ENCODE measurements around the gene PATL2.
A peak's percentile ranks its signal among the peaks of the same experiment; 100 is the strongest.
"Not testable (repeated sequence)": the region's sequence is repeated elsewhere in the genome, so short reads cannot be mapped to it uniquely, and the experiment has no call there.

The PATL2 gene

GRCh38 chr15:44713006-44713966, 2.2 kb upstream of the PATL2 start:
- Mint-ChIP-seq H3K36me3 (ENCODE audit: low read depth) (peaks cover 81% of the 10 kb centered on the region), H3K4me1 (ENCODE audit: low read depth) (peaks cover 25% of the 10 kb centered on the region), H3K9me3 (no peaks in the 10 kb centered on the region), H3K27me3 (no peaks in the 10 kb centered on the region), H3K4me3 (peak overlapping the region; percentile 95), H3K27ac (peak overlapping the region; percentile 99)
- intact Hi-C loops (cut with micrococcal nuclease), result no loop called here

DNA sequence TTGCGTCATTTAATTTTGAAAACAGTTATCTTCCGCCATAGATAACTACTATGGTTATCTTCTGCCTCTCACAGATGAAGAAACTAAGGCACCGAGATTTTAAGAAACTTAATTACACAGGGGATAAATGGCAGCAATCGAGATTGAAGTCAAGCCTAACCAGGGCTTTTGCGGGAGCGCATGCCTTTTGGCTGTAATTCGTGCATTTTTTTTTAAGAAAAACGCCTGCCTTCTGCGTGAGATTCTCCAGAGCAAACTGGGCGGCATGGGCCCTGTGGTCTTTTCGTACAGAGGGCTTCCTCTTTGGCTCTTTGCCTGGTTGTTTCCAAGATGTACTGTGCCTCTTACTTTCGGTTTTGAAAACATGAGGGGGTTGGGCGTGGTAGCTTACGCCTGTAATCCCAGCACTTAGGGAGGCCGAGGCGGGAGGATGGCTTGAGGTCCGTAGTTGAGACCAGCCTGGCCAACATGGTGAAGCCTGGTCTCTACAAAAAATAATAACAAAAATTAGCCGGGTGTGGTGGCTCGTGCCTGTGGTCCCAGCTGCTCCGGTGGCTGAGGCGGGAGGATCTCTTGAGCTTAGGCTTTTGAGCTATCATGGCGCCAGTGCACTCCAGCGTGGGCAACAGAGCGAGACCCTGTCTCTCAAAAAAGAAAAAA, 1.4 kb upstream of the PATL2 start:
- Mint-ChIP-seq H3K27ac (peak overlapping the region; percentile 99), H3K27me3 (no peaks in the 10 kb centered on the region), H3K4me1 (ENCODE audit: low read depth) (peaks cover 32% of the 10 kb centered on the region), H3K9me3 (no peaks in the 10 kb centered on the region), H3K4me3 (peak overlapping the region; percentile 95), H3K36me3 (ENCODE audit: low read depth) (peaks cover 81% of the 10 kb centered on the region)
- intact Hi-C loops (cut with micrococcal nuclease), result no loop called here

DNA sequence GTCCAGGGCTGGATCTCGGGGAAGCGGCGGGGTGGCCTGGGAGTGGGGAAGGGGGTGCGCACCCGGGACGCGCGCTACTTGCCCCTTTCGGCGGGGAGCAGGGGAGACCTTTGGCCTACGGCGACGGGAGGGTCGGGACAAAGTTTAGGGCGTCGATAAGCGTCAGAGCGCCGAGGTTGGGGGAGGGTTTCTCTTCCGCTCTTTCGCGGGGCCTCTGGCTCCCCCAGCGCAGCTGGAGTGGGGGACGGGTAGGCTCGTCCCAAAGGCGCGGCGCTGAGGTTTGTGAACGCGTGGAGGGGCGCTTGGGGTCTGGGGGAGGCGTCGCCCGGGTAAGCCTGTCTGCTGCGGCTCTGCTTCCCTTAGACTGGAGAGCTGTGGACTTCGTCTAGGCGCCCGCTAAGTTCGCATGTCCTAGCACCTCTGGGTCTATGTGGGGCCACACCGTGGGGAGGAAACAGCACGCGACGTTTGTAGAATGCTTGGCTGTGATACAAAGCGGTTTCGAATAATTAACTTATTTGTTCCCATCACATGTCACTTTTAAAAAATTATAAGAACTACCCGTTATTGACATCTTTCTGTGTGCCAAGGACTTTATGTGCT, 721 bp upstream of the PATL2 start:
- Mint-ChIP-seq H3K4me1 (ENCODE audit: low read depth) (peaks cover 38% of the 10 kb centered on the region), H3K27me3 (no peaks in the 10 kb centered on the region), H3K4me3 (peak overlapping the region; percentile 95), H3K27ac (peak overlapping the region; percentile 99), H3K9me3 (no peaks in the 10 kb centered on the region), H3K36me3 (ENCODE audit: low read depth) (peaks cover 81% of the 10 kb centered on the region)
- intact Hi-C loops (cut with micrococcal nuclease), result loop anchor here (1.0 kb wide), 1 partner anchor 16 kb away; no protein-coding TSS in a partner anchor

GRCh38 chr15:44710236-44711095, 657 bp downstream of the PATL2 start:
- peaks cover 69% of the 10 kb centered on the region for H3K36me3 Mint-ChIP-seq (ENCODE audit: low read depth)

DNA sequence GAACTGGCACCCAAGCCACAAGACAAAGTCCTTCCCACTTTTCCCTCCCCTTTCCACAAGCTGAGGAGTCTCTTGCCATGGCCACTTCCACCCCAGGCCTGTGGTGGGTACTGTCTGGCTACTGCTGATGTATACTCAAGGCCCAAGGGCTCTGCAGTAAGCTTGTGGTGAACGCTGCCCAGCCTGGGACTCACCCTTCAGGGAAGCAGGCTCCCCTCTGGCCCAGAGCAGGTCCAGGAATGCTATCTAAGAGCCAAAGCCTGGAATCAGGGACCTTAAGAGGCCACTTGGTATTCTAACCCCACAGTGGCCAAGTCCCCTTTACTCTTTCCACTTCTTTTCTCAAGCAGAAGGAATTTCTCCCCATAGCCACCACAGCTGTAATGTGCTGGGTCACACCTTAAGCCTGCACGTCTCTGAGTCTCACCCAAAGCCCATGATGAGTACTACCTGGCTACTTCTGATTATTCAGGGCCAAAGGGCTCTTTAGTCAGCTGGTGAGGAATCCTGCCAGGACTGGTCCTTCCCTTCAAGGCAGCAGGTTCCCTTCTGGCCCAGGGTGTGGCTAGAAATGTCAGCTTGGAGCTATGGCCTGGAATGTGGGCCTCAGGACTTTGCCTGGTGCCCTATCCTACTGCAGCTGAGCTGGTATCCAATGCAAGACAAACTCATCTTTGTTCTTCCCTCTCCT, 4.0 kb downstream of the PATL2 start:
- Mint-ChIP-seq H3K4me1 (ENCODE audit: low read depth) (peaks cover 13% of the 10 kb centered on the region), H3K27me3 (peaks cover 5% of the 10 kb centered on the region), H3K9me3 (peaks cover 34% of the 10 kb centered on the region), H3K4me3 (no peak overlapping the region), H3K36me3 (ENCODE audit: low read depth) (peaks cover 56% of the 10 kb centered on the region), H3K27ac (peak overlapping the region; percentile 55)
- intact Hi-C loops (cut with micrococcal nuclease), result no loop called here

More at GRCh38 chr15:44710236-44711095, 657 bp downstream of the PATL2 start:
- intact Hi-C loops (cut with micrococcal nuclease), result loop anchor here (1.0 kb wide), 2 partner anchors 18 to 47 kb away; partner anchors contain the start of gene SPG11
- Mint-ChIP-seq H3K27me3 (no peaks in the 10 kb centered on the region), H3K27ac (peak overlapping the region; percentile 99), H3K9me3 (peaks cover under 1% of the 10 kb centered on the region), H3K4me1 (ENCODE audit: low read depth) (peaks cover 35% of the 10 kb centered on the region), H3K4me3 (peak overlapping the region; percentile 95)

GRCh38 chr15:44706401-44706800, 4.7 kb downstream of the PATL2 start:
- H3K27me3 Mint-ChIP-seq, result peaks cover 5% of the 10 kb centered on the region
- peaks cover 49% of the 10 kb centered on the region for H3K36me3 Mint-ChIP-seq (ENCODE audit: low read depth)
- peaks cover 13% of the 10 kb centered on the region for H3K4me1 Mint-ChIP-seq (ENCODE audit: low read depth)

DNA sequence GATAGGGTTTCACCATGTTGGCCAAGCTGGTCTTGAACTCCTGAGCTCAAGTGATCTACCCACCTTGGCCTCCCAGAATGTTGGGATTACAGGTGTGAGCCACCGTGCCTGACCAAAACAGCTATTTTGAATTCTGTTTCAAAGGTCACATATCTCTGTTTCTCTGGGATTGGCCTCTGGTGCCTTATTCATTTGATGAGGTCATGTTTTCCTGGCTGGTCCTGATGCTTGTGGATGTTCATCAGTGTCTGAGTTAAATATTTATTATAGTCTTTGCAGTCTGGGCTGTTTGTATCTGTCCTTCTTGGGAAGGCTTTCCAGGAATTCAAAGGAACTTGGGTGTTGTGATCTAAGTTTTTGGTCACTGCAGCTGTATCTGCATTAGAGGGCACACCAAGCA, 5.1 kb downstream of the PATL2 start:
- Mint-ChIP-seq H3K36me3 (ENCODE audit: low read depth) (peaks cover 44% of the 10 kb centered on the region), H3K4me1 (ENCODE audit: low read depth) (peaks cover 13% of the 10 kb centered on the region), H3K4me3 (no peak overlapping the region), H3K27me3 (peaks cover 5% of the 10 kb centered on the region), H3K27ac (no peak overlapping the region), H3K9me3 (peaks cover 45% of the 10 kb centered on the region)
- intact Hi-C loops (cut with micrococcal nuclease), result no loop called here

More at GRCh38 chr15:44706401-44706800, 4.7 kb downstream of the PATL2 start:
- no peak overlapping the region for H3K4me3 Mint-ChIP-seq
- intact Hi-C loops (cut with micrococcal nuclease), result no loop called here
- H3K9me3 Mint-ChIP-seq, result peaks cover 41% of the 10 kb centered on the region
- H3K27ac Mint-ChIP-seq, result no peak overlapping the region

- Mint-ChIP-seq H3K36me3 (ENCODE audit: low read depth) (peaks cover 21% of the 10 kb centered on the region), H3K9me3 (peaks cover 66% of the 10 kb centered on the region), H3K4me1 (ENCODE audit: low read depth) (peaks cover 29% of the 10 kb centered on the region)
- H3K27me3 Mint-ChIP-seq; H3K4me3 Mint-ChIP-seq; intact Hi-C loops (cut with micrococcal nuclease); H3K27ac Mint-ChIP-seq: not testable (repeated sequence)
Measured at GRCh38 chr15:44700676-44701075, 10.4 kb downstream of the PATL2 start.

DNA sequence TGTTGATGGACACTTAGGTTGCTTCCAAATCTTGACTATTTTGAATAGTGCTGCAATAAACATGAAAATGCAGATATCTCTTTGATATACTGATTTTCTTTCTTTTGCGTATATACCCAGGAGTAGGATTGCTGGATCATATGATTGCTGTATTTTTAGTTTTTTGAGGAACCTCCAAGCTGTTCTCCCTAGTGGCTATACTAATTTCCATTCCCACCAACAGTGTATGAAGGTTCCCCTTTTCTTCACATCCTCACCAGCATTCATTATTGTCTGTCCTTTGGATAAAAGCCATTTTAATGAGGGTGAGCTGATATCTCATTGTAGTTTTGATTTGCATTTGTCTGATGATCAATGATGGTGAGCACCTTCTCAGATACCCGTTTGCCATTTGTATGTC, 12.5 kb downstream of the PATL2 start:
- H3K36me3 Mint-ChIP-seq (ENCODE audit: low read depth), result peaks cover 3% of the 10 kb centered on the region
- intact Hi-C loops (cut with micrococcal nuclease), result no loop called here
- peaks cover 48% of the 10 kb centered on the region for H3K9me3 Mint-ChIP-seq
- peaks cover 33% of the 10 kb centered on the region for H3K4me1 Mint-ChIP-seq (ENCODE audit: low read depth)
- H3K27me3 Mint-ChIP-seq, result peaks cover 2% of the 10 kb centered on the region
- no peak overlapping the region for H3K27ac Mint-ChIP-seq
- H3K4me3 Mint-ChIP-seq, result no peak overlapping the region

- intact Hi-C loops (cut with micrococcal nuclease), result no loop called here
- Mint-ChIP-seq H3K36me3 (ENCODE audit: low read depth) (no peaks in the 10 kb centered on the region), H3K4me1 (ENCODE audit: low read depth) (peaks cover 33% of the 10 kb centered on the region), H3K9me3 (peaks cover 31% of the 10 kb centered on the region), H3K4me3 (no peak overlapping the region), H3K27me3 (no peaks in the 10 kb centered on the region), H3K27ac (peak overlapping the region; percentile 4)
Measured at GRCh38 chr15:44697014-44697413, 14.1 kb downstream of the PATL2 start.

GRCh38 chr15:44695294-44695693, 15.8 kb downstream of the PATL2 start:
- no peaks in the 10 kb centered on the region for H3K36me3 Mint-ChIP-seq (ENCODE audit: low read depth)
- no peak overlapping the region for H3K4me3 Mint-ChIP-seq
- intact Hi-C loops (cut with micrococcal nuclease), result no loop called here
- H3K9me3 Mint-ChIP-seq, result peaks cover 17% of the 10 kb centered on the region
- no peaks in the 10 kb centered on the region for H3K27me3 Mint-ChIP-seq
- H3K27ac Mint-ChIP-seq, result peak overlapping the region; percentile 1
- peaks cover 33% of the 10 kb centered on the region for H3K4me1 Mint-ChIP-seq (ENCODE audit: low read depth)

- H3K36me3 Mint-ChIP-seq (ENCODE audit: low read depth), result no peaks in the 10 kb centered on the region
- H3K27ac Mint-ChIP-seq, result no peak overlapping the region
- peaks cover 31% of the 10 kb centered on the region for H3K4me1 Mint-ChIP-seq (ENCODE audit: low read depth)
- no peak overlapping the region for H3K4me3 Mint-ChIP-seq
- H3K27me3 Mint-ChIP-seq, result no peaks in the 10 kb centered on the region
- peaks cover 17% of the 10 kb centered on the region for H3K9me3 Mint-ChIP-seq
- intact Hi-C loops (cut with micrococcal nuclease), result no loop called here
Measured at GRCh38 chr15:44694416-44694815, 16.7 kb downstream of the PATL2 start.

GRCh38 chr15:44692659-44693058, 18.5 kb downstream of the PATL2 start:
- no peaks in the 10 kb centered on the region for H3K27me3 Mint-ChIP-seq
- H3K4me1 Mint-ChIP-seq (ENCODE audit: low read depth), result peaks cover 16% of the 10 kb centered on the region
- intact Hi-C loops (cut with micrococcal nuclease), result no loop called here
- H3K4me3 Mint-ChIP-seq, result no peak overlapping the region
- no peak overlapping the region for H3K27ac Mint-ChIP-seq
- peaks cover 9% of the 10 kb centered on the region for H3K9me3 Mint-ChIP-seq
- no peaks in the 10 kb centered on the region for H3K36me3 Mint-ChIP-seq (ENCODE audit: low read depth)

All from dendritic cell treated with granulocyte-macrophage colony-stimulating factor and Interleukin-4, amounts not matched to agents 40 ng/mL and 50 ng/mL, for 4 days (primary cell).